GM23248 (cell line): ENCODE results near the gene FAHD2A.
"Not testable (repeated sequence)": the region's sequence is repeated elsewhere in the genome, so short reads cannot be mapped to it uniquely, and the experiment has no call there.

Experiments used
- EZH2 ChIP-seq: fragments of 200-600 bp; sonication (generic); IDR thresholded peaks from 2 replicates; pipeline ENCODE4 v1.6.1; 2018; ENCODE audit warnings: antibody characterized with exemption, mild to moderate bottlenecking; ENCODE audit not compliant: insufficient read depth, poor library complexity, severe bottlenecking
- EZH2phosphoT487 ChIP-seq: fragments of 200-600 bp; sonication (generic); IDR thresholded peaks from 2 replicates; pipeline ENCODE4 v1.6.1; 2018; ENCODE audit warnings: antibody characterized with exemption, moderate library complexity, mild to moderate bottlenecking, low read depth; ENCODE audit not compliant: insufficient read depth

- TF ChIP-seq EZH2, EZH2phosphoT487: not testable (repeated sequence)
These were observed 1.3 kb downstream of the FAHD2A start for GRCh38 chr2:95403824-95404223.
